HEK293 (cell line): ENCODE data around the gene NECTIN1.

Experiments
- CTCF ChIA-PET: fragments of 350-600 bp; formaldehyde crosslinking; extraction: SDS; loops from one replicate; lab custom pipeline; 2021; ENCODE audit warnings: antibody characterized with exemption; lab: Yijun Ruan, JAX
- POLR2A ChIA-PET: fragments of 300-600 bp; formaldehyde crosslinking; extraction: SDS; loops from one replicate; lab custom pipeline; 2020; ENCODE audit warnings: antibody characterized with exemption, inconsistent platforms; lab: Yijun Ruan, JAX
- H3K27ac ChIP-seq: fragments of 200-500 bp; sonication (Bioruptor generic); 2 replicates; pipeline ENCODE4 v1.5.1; 2014; ENCODE audit warnings: low read depth, low read length, control low read depth, inconsistent platforms; ENCODE audit errors: extremely low read depth
- H3K36me3 ChIP-seq, 2 experiments: fragments of 200-500 bp in 1 of 2; sonication (Bioruptor generic) in 1 of 2; 1 replicate in 1 of 2; 2 replicates in 1 of 2; pipeline ENCODE4 v1.5.1; 2014 to 2017; ENCODE audit warnings: inconsistent platforms in 2 of 2, low read length in 2 of 2; ENCODE audit not compliant: control insufficient read depth in 2 of 2, insufficient read depth in 1 of 2
- H3K4me1 ChIP-seq: fragments of 200-500 bp; sonication (Bioruptor generic); 2 replicates; pipeline ENCODE4 v1.5.1; 2014; ENCODE audit warnings: mild to moderate bottlenecking, low read length, inconsistent platforms; ENCODE audit not compliant: control insufficient read depth, insufficient read depth
- H3K4me3 ChIP-seq: 2 replicates; pipeline ENCODE4 v1.5.1; 2011; ENCODE audit warnings: low read depth, mild to moderate bottlenecking, control low read depth, low read length, moderate library complexity
- H3K9me3 ChIP-seq: fragments of 200-500 bp; sonication (Bioruptor generic); 2 replicates; pipeline ENCODE4 v1.5.1; 2014; ENCODE audit warnings: low read depth, low read length, inconsistent platforms; ENCODE audit not compliant: control insufficient read depth, insufficient read depth
- AEBP2 ChIP-seq: fragments of 450-650 bp; formaldehyde crosslinking; IDR thresholded peaks from 2 replicates; pipeline ENCODE4 v1.5.1; 2016; ENCODE audit warnings: missing biosample characterization, missing genetic modification characterization, borderline replicate concordance
- BCL11A ChIP-seq: fragments of 450-650 bp; formaldehyde crosslinking; IDR thresholded peaks from 2 replicates; pipeline ENCODE4 v1.5.1; 2016; ENCODE audit warnings: low read depth, missing biosample characterization, missing genetic modification characterization
- EGR2 ChIP-seq: fragments of 450-650 bp; formaldehyde crosslinking; IDR thresholded peaks from 2 replicates; pipeline ENCODE4 v1.5.1; 2016; ENCODE audit warnings: low read depth, missing biosample characterization, missing genetic modification characterization
- GLI2 ChIP-seq: fragments of 450-650 bp; formaldehyde crosslinking; IDR thresholded peaks from 2 replicates; pipeline ENCODE4; 2017; ENCODE audit warnings: missing biosample characterization, missing genetic modification characterization, low read depth, borderline replicate concordance
- GLI4 ChIP-seq: fragments of 450-650 bp; formaldehyde crosslinking; IDR thresholded peaks from 2 replicates; pipeline ENCODE4 v1.5.1; 2016; ENCODE audit warnings: missing biosample characterization, missing genetic modification characterization
- GLIS1 ChIP-seq: fragments of 450-650 bp; formaldehyde crosslinking; IDR thresholded peaks from 2 replicates; pipeline ENCODE4 v1.5.1; 2016; ENCODE audit warnings: missing biosample characterization, missing genetic modification characterization
- KLF9 ChIP-seq: fragments of 450-650 bp; formaldehyde crosslinking; IDR thresholded peaks from 2 replicates; pipeline ENCODE4 v1.5.1; 2016; ENCODE audit warnings: missing biosample characterization, missing genetic modification characterization, low read depth
- MEIS1 ChIP-seq: sonication (generic); formaldehyde crosslinking; IDR thresholded peaks from 2 replicates; pipeline ENCODE4 v1.8.1; 2022; ENCODE audit warnings: missing genetic modification reagents, mild to moderate bottlenecking, borderline replicate concordance
- SETDB1 ChIP-seq: IDR thresholded peaks from one replicate; pipeline ENCODE4 v1.6.1; 2017; ENCODE audit warnings: mild to moderate bottlenecking, low read length, moderate library complexity, mixed read lengths; ENCODE audit not compliant: insufficient read length
- ZFHX2 ChIP-seq: fragments of 450-650 bp; formaldehyde crosslinking; conservative IDR thresholded peaks from 2 replicates; pipeline ENCODE4 v1.5.1; 2016; ENCODE audit warnings: missing biosample characterization, missing genetic modification characterization
- ZNF121 ChIP-seq: fragments of 450-650 bp; formaldehyde crosslinking; IDR thresholded peaks from 2 replicates; pipeline ENCODE4 v1.5.1; 2016; ENCODE audit warnings: missing biosample characterization, missing genetic modification characterization
- ZNF132 ChIP-seq: fragments of 450-650 bp; formaldehyde crosslinking; IDR thresholded peaks from 2 replicates; pipeline ENCODE4 v1.5.1; 2017; ENCODE audit warnings: missing biosample characterization, missing genetic modification characterization, borderline replicate concordance
- ZNF140 ChIP-seq: fragments of 450-650 bp; formaldehyde crosslinking; IDR thresholded peaks from 2 replicates; pipeline ENCODE4 v1.5.1; 2016; ENCODE audit warnings: missing biosample characterization, missing genetic modification characterization
- ZNF155 ChIP-seq: fragments of 450-650 bp; formaldehyde crosslinking; IDR thresholded peaks from 2 replicates; pipeline ENCODE4 v1.5.1; 2016; ENCODE audit warnings: missing biosample characterization, missing genetic modification characterization
- ZNF280D ChIP-seq: fragments of 450-650 bp; formaldehyde crosslinking; IDR thresholded peaks from 2 replicates; pipeline ENCODE4 v1.5.1; 2016; ENCODE audit warnings: missing biosample characterization, missing genetic modification characterization
- ZNF311 ChIP-seq: fragments of 450-650 bp; formaldehyde crosslinking; IDR thresholded peaks from 2 replicates; pipeline ENCODE4 v1.5.1; 2017; ENCODE audit warnings: missing biosample characterization, missing genetic modification characterization, borderline replicate concordance
- ZNF341 ChIP-seq: fragments of 450-650 bp; formaldehyde crosslinking; IDR thresholded peaks from 2 replicates; pipeline ENCODE4; 2016; ENCODE audit warnings: low read depth, missing biosample characterization, missing genetic modification characterization
- ZNF529 ChIP-seq: fragments of 450-650 bp; formaldehyde crosslinking; IDR thresholded peaks from 2 replicates; pipeline ENCODE4 v1.5.1; 2017; ENCODE audit warnings: missing genetic modification characterization, missing biosample characterization; ENCODE audit not compliant: insufficient replicate concordance
- ZNF549 ChIP-seq: fragments of 450-650 bp; IDR thresholded peaks from 2 replicates; pipeline ENCODE4 v1.5.1; 2018; ENCODE audit warnings: missing biosample characterization, missing genetic modification characterization, mild to moderate bottlenecking, inconsistent platforms, moderate library complexity
- ZNF571 ChIP-seq: fragments of 450-650 bp; formaldehyde crosslinking; IDR thresholded peaks from 2 replicates; pipeline ENCODE4 v1.5.0; 2017; ENCODE audit warnings: missing biosample characterization, missing genetic modification characterization
- ZNF596 ChIP-seq: fragments of 450-650 bp; IDR thresholded peaks from 2 replicates; pipeline ENCODE4 v1.5.0; 2018; ENCODE audit warnings: missing biosample characterization, mild to moderate bottlenecking, missing genetic modification characterization, moderate library complexity
- ZNF626 ChIP-seq: fragments of 450-650 bp; sonication (Bioruptor Pico); formaldehyde crosslinking; IDR thresholded peaks from 2 replicates; pipeline ENCODE4 v1.5.1; 2018; ENCODE audit warnings: missing biosample characterization, missing genetic modification characterization, inconsistent platforms
- ZNF692 ChIP-seq: fragments of 450-650 bp; formaldehyde crosslinking; IDR thresholded peaks from 2 replicates; pipeline ENCODE4 v1.5.1; 2016; ENCODE audit warnings: missing biosample characterization, missing genetic modification characterization
- ZNF768 ChIP-seq: fragments of 450-650 bp; formaldehyde crosslinking; IDR thresholded peaks from 2 replicates; pipeline ENCODE4 v1.5.1; 2018; ENCODE audit warnings: missing biosample characterization, mild to moderate bottlenecking, missing genetic modification characterization
- ZNF843 ChIP-seq: fragments of 450-650 bp; formaldehyde crosslinking; IDR thresholded peaks from 2 replicates; pipeline ENCODE4 v1.5.1; 2016; ENCODE audit warnings: missing biosample characterization, missing genetic modification characterization

Gene NECTIN1

GRCh38 chr11:119626871-119627270, 102.1 kb downstream of the NECTIN1 start:
- no peaks in the 10 kb centered on the region for H3K9me3 ChIP-seq
- H3K4me1 ChIP-seq, result no peaks in the 10 kb centered on the region
- TF ChIP-seq ZNF121 (tag by site-specific recombination) (no peak), GLI4 (tag by site-specific recombination) (no peak), KLF9 (no peak), ZNF529 (tag by site-specific recombination) (no peak), ZNF626 (tag by site-specific recombination) (no peak), GLIS1 (no peak), AEBP2 (no peak), SETDB1 (no peak), ZNF549 (tag by site-specific recombination) (no peak), ZNF843 (tag by site-specific recombination) (no peak), ZNF140 (tag by site-specific recombination) (no peak), ZNF768 (no peak), MEIS1 (CRISPR knock-in tag) (no peak), ZNF155 (tag by site-specific recombination) (no peak)
- POLR2A ChIA-PET, result no interaction called here
- H3K36me3 ChIP-seq, result no peaks in the 10 kb centered on the region
- no peak overlapping the region for H3K27ac ChIP-seq
- CTCF ChIA-PET, result interaction anchor here (0.6 to 3.6 kb wide), 5 partner anchors 11 to 880 kb away, joined by 3 to 18 read pairs (median 4); no protein-coding TSS in a partner anchor
- no peak overlapping the region for H3K4me3 ChIP-seq

GRCh38 chr11:119626197-119626841, 102.7 kb downstream of the NECTIN1 start:
- CTCF ChIA-PET, result interaction anchor here (0.6 to 3.6 kb wide), 6 partner anchors 11 to 881 kb away, joined by 3 to 18 read pairs (median 4); no protein-coding TSS in a partner anchor
- TF ChIP-seq ZFHX2 (peak; percentile 84), ZNF596 (tag by site-specific recombination) (no peak), ZNF692 (no peak), EGR2 (tag by site-specific recombination) (peak; percentile 84), ZNF132 (no peak), ZNF571 (tag by site-specific recombination) (no peak), ZNF311 (tag by site-specific recombination) (no peak), ZNF280D (tag by site-specific recombination) (no peak), GLI2 (no peak), ZNF341 (peak; percentile 36; the same call in 1 of the 2 replicates), BCL11A (tag by site-specific recombination) (no peak)
- TF ChIP-seq, all 188 proteins: peak for 3

More at GRCh38 chr11:119626197-119626841, 102.7 kb downstream of the NECTIN1 start:
- POLR2A ChIA-PET, result no interaction called here
- no peaks in the 10 kb centered on the region for H3K9me3 ChIP-seq
- no peaks in the 10 kb centered on the region for H3K4me1 ChIP-seq
- H3K4me3 ChIP-seq, result no peak overlapping the region
- no peaks in the 10 kb centered on the region for H3K36me3 ChIP-seq
- H3K27ac ChIP-seq, result no peak overlapping the region
